UCSD-AML1 (cell line): ENCODE results near the gene MYH7B.

Experiments
- DNase-seq: peaks from one replicate; lab custom pipeline; 2025; ENCODE audit not compliant: unreplicated experiment; lab: John Stamatoyannopoulos, UW

The MYH7B gene

DNA sequence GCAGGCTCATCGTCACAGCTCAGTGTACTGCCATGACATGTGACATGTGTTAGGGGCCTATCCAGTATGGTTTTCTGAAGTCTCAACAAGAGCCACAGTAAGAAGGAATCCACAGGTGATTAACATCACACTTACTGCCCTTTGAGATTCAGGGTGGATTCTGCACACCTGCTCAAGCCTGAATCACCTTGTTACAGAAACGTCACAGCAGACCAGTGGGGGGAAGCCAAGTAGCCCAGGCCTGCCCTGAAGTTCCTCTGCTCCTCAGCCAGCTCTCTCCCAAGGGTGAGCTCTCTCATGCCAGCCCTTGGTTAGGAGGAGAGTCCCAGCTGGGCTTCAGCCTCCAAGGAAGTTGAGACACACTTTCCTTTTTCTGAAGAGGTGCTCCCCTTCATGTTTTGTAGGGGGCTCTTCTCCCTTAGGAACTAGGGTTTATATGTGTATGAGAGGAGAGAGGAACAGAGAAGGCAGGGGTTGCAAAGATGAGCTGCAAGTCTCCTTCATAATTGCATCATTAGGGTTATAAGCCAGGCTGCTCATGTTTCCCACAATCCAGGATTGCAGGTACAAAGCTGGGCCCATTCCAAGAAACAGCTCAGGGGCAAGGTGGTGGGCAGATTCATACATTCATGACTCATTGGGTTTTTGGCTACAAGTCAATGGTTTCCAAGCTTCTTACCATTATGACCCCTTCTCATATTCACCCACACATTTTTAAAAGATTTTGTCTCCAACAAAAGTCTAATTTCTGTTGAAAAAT is 11.7 kb upstream of the MYH7B start:
- no peak for DNase-seq

DNA sequence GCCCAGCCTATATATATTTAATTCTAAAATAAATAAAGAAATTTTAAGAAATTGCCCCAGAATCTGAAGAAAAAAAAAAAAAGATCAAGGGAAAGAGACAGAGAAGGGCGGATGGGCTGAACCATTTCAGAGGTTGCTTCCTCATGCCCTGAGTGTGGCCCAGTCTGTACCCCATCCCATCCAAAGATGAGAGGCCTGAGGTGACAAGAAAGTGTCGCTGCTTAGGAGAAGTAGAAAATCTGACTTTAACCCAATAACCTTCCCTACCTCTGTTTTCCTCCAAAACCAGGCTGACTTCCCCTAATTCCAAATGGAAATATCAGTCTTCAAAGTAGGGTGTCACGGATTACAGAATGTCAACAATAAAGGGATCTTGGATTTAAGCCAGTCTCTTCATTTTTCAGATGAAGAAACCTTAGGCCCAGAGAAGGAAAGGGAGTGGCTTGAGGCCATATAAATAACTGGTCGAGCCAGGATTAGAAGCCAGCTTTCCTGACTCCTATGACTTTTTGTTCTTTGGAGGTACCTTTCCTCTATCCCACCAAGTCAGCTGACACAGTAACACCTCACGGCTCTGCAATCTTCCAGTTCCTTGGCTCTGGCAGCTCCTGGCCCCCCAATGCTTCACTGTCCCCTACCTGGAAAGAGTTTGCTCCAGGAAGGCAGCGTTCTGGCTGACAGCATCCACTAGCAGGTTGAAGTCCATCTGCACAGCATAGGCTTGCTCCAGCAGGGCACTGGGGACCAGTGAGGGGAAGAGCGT is 10.2 kb upstream of the MYH7B start:
- DNase-seq, result no peak

DNA sequence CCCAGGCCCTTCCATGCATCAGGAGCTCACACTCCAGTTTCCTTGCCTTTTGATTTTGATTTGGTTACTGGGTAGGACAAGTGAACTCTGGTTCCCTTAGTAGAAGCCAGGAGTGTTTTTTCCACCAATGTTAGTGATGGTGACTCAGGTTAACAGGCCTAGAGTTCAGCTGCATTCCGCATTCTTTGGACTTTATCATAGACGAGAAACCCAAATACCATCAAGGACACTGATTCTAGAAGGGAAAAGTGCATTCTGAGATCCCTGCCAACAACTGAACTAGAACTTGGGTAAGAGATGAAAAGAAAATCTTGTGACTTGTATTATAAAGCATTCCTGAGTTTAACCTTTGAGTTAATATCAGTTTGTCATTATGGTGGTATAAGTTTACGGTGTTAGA is 9.0 kb upstream of the MYH7B start:
- DNase-seq, result no peak

DNA sequence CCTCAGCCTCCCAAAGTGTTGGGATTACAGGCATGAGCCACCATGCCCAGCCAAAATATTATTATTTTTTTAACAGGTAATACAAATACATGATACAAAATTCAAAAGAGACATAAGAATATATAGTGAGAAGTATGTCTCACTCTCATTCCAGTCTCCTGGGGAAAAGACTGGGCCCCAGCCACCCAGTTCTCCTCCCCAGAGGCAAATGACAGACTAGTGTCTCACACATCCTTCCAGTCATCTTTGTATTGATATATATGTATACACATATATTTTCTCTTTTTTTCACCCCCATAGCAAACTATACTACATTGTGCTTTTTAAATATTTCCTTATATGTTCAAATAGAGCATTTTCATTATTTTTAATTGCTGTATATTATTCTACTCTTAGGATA is 8.3 kb upstream of the MYH7B start:
- DNase-seq, result no peak

DNA sequence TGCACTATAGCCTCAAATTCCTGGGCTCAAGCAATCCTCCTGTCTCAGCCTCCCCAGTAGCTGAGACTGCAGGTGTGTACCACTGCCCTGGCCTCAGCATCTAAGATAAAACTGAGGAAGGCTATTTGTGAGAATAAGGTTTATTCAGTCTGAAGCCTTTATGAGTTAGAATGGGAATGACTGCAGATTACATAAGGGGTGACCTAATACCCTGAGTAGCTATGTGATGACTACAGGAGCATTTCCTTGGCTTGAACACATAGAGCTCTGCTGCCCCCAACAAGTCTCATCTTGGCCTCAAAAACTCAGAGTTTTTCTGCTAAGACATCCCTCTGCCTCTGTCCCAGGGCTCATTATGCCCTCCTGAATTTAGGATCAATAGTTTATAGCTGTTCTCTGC is 7.6 kb upstream of the MYH7B start:
- no peak for DNase-seq

DNA sequence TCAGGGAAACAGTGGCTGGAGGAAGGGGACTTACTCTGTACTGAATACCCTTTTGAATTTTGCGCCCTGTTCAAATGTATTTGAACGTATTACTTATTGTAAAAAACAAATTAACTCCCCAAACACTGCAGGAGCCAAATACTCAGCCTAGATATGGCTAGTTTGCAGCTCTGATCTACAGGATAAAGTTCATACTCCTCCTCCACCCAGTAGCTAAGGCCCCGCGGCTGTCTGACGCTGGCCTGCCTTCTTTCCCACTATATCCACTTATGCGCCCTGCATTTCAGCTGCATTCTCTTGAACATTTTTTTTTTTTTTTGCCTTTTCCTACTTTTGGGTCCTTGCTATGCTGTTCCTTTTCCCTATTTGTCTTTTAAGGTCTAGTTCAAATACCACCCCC is 6.5 kb upstream of the MYH7B start:
- DNase-seq, result no peak

DNA sequence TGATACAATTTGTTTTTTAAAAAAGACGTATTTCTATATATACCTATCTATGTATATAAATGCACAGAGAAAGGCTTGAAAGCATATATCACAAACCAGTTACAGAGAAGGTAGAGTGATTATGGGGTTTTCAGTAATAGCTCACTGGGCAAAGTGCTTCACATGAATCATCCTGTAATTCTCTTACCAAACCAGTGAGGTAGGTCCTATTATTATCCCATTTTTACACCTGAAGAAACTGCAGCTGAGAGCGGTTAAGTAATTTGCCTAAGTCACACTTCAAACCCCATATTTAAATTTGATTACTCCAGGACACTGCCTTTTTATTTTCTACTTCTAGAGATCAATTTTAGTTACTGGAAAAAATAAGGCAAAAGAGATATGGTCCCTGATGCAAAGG is 4.4 kb upstream of the MYH7B start:
- DNase-seq, result no peak

DNA sequence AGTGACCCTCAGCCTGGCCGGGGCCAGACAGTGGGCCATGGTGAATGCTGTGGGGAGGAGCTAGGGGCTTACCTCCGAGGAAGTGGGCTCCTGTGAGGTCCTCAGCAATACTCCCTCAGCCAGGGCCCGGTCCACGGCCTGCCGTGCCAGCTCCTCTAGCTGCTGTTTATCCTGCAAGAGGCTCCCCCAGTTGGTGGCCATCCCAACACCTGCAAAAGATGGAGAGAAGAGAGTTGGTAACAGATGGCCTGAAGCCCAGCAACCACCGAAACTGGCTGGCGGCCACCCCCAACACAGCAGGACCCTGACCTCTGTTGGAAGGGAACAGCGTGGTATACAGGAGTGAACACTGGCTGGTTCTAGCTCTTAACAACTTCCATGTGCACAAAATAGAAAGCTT is 4.0 kb upstream of the MYH7B start:
- no peak for DNase-seq

DNA sequence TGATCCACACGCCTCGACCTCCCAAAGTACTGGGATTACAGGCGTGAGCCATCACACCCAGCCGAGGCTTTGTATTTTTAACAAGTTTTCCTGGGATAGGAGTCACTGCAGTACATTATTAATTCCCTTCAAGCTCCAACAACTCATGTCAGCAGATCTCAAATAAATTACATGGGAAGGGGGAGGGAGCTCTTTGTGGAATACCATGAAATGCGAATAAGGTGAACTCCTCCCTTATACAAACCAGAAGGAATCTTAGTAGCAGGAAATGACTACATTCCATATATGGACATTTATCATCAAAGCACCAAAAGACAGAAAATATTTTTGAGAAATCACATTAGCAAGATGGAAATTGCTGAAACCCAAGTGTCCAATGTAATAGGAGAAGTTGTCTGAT is 3.0 kb upstream of the MYH7B start:
- DNase-seq, result no peak

DNA sequence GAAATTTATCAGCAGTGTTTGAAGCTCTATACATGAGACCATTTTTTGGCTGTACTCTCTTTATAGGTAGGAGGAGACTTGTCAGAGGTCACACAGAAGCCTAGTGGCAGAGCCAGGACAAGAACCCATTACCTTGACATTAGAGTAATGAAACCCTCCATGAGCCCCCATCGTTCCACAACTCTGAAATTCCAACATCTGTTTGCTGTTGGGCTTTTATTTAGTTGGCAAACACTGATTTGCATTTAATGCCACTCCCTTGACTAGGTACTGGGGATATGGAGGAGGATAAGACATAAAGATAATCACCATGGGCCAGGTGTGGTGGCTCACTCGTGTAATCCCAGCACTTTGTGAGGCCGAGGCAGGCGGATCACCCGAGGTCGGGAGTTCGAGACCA is 1.7 kb upstream of the MYH7B start:
- DNase-seq, result no peak

DNA sequence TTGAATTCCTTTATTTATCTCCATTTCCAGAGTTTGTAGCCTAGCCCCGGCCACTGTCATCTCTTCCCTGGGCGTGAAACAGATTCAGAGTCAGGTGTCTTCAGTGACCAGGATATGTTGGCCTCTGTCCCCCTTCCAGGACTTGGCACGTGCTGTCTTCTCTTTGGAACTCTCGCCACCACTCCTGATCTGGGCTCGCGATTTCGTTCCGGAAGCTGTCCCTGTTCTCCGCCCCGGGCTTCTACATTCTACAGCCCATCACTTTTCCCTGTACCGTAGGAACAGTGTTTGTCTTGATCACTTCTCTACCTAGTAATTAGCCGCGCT is 801 bp upstream of the MYH7B start:
- peak; percentile 52 for DNase-seq

DNA sequence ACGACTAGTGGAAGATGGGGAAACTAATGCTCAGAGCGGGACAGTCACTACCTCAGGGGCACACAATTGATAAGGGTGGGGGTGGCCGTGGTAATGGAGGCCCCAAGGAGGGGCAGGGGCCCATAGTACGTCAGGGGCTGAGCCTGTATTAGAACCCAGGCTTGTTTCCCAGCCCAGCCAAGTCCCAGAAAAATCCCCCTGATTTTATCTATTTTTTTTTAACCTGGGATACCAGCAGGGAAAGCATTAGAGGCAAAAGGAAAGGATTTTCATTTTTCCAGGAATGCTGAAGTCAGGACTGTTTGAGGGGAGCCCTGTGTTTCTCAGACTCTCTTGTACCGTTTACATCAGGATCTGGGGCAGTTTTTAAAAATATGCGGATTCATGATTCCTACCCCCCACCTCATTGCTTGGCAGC is 382 bp downstream of the MYH7B start:
- DNase-seq, result no peak

DNA sequence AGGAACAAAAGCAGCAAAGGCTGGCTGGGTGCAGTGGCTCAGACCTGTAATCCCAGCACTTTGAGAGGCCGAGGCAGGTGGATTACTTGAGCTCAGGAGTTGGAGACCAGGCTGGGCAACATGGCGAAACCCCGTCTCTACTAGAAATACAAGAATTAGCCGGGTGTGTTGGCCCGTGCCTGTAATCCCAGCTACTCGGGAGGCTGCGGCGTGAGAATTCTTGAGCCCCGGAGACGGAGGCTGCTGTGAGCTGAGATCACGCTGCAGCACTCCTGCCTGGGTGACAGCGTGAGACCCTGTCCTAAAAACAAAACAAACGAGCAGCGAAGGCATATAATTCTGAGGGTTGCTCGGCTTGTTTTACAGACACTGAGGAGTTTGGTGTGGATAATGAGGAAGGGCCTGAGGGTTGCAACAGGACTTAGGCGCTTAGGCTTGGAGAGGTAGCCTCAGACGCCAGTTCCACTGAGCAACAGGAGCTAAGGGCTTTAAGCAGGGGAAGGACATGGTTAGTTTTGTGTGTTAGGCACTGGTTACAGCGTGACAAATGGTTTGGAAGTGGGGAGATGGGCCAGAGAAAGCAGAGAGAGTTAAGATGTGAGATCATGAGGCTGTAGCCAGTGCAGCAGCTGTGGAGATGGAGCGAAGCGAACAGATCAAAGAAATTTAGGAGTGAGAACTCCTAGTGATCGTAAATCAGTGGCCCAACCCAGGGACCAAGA is 1.2 kb downstream of the MYH7B start:
- DNase-seq, result no peak

DNA sequence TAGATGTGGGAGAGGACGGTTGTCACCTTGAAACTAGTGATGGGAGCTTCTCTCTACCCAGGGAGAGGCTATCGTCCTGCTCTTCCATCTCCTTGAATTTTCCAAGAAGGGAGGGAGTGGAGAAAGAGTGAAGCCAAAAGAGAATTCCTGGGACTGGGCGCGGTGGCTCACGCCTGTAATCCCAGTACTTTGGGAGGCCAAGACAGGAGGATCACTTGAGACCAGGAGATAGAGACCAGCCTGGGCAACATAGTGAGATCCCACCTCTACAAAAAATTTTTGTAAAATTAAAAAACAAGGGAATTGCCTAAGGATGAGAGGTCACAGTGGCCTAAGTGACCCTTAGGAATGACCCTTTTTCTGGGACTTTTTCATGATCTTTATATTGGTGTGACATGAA is 8.8 kb downstream of the MYH7B start:
- DNase-seq, result no peak

DNA sequence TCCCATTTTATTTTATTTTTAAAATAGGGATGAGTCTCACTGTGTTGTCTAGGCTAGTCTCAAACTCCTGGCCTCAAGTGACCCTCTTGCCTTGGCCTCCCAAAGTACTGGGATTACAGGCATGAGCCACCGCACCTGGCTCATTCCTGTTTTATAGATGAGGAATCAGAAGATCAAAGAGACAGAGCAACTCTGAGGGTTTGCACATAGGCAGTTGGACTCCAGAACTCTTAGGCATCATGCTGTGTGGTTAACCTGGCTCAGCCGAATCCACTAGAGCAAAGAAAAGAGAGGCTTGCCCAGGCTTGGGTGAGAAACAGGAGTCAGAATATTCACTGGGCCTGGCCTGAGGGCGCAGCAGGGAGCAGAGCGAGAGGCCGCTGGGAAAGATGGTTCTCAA is 9.4 kb downstream of the MYH7B start:
- DNase-seq, result no peak

DNA sequence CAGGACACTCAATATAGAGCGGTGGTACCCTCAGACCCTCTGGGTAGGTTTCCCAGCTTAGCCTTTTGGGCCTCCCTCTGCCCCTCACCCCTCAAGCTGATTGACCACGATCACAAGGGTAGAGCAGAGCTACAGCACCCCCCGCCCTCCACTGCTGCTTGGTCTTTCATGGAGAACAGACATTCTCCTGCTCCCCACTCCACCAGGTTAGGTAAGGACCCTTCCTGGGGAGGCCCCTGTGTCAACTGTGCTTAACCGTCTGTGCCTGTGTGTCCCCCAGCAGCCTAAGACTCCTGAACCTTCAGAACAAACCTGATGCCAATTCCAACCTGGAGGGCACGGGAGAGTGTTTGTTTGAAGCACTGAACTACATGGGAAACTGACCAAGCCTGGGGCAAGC is 11.8 kb downstream of the MYH7B start:
- DNase-seq, result no peak

DNA sequence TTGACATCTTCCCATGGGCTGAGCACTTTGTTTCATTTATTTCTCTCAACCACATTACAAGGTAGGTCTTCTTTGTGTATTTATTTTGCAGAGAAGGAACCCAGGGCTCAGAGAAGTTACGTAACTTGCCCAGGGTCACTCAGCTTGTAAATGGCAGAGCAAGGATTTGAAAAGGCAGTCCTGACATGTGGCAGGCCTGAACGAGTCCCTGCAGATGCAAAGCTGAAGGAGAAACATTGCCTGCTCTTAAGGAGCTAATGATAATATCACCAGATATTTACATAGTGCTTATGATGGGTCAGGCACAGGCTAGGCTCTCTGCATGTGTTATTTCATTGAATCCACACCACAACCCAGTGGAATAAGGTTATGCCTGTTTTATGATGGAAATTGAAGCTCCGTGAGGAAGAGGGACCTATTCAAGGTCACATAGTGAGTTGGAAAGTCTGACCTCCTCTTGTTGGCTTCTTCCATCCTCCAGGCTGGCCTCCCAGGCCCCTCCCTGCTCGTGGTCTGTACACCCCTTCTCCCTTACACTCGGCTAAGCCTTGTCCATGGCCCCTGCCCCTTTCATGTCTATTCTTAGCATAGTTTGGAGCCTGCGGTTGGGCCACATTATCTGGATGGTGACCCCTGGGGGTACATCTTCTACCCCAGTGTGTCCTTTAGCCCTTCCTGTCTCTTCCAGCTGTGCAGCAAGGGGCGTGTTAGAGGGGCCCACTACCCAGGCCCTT is 12.5 kb downstream of the MYH7B start:
- DNase-seq, result no peak

DNA sequence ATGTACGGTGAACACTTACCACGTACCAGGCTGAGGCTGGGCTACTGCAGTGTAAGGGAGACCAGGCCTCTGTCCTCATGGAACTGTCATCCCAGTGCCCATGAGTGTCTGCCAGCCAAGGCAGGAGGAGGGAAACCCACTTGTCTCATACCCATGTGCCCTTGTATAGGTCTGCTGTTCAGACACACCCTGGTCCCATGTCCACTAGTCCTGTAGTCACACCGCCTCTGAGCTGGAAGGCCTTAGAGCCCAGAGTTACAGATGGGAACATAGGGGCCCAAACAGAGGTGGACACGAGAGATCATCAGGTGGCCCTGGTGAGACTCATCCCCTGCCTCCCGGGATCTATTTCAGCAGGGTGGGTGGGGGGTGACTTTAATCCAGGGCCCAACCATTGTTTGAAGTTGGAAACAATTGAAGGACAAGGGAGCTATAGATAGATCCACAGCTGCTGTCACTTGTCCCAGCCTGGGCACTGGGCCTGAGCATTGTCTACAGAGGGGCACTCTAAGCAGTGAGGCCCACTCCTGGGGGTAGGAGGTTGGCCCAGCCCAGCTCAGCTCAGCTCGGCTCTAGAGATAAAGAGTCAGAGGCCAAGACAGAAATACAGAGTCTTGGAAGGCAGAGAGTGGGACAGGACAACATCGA is 14.6 kb downstream of the MYH7B start:
- DNase-seq, result no peak

DNA sequence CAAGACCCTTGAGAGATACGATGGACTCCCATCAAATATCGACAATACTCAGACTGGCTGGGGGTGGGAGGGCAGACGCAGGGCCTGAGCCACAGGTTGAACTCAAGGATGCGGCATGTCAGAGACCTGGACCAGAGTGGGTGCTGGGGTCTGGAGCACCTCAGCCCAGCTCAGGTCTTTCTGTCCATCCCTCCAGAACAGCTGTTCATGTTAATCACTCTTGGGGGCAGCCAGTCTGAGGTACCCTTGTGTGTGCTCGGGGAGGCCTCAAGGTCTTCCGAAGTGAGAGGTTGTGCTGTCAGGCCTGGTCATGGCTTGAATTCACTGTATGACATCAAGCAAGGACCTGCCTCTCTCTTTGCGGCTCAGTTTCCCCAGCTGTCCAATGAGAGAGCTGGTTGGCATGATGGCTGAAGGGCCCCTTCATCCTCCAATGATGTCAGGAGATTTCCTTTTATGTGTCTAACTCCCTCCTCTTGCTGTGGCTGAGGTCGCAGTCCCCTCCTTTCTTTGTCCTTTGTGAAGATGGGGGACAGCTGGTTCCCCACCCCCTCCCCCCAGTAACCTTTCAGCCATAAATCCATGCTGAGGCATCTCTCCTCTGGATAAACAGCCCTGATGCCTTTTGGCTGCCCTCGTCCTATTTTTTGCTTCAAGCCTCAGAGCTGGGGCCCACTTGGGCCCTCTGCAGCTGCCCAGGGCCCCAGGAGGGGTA is 15.3 kb downstream of the MYH7B start:
- DNase-seq, result no peak

DNA sequence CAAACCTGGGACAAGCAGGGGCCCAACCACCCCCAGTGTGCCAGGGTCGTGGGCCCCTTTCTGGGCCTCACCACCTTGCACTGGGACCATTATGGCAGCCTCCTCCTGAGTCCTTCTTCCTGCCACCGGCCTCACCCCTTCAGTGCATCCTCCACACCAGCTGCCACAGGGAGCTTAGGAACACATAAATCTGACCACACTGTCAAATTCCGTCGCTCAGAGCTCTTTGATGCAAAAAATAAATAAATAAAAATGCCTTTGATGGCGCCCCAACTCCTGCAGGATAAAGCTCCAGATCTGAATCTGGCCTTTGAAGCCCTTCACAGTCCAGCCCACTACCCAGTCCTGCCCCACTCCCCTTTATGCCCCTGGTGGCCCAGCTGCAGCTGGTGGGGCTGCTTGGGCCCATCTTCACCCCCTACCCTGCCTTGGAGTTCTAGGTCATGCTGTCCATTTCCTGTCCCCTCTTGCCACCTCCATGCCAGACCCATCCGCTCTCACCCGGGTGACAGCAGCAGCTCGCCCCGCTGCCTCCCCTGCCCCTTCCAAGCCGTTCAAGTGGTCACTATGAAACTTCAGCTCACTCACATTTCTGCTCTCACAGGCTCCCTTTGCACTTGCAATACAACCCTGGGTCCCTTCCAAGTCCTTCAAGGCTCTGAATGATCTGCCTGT is 16.0 kb downstream of the MYH7B start:
- no peak for DNase-seq
